ENCODE data around the gene ZBTB34. TPM values are rescaled to one million over a fixed set of nuclear protein-coding genes. Genes with fewer than 3 reads are reported as not detected.
A peak's percentile ranks its signal among the peaks of the same experiment; 100 is the strongest.

Gene ZBTB34
- total RNA-seq, 6 experiments from 2014 or later, result 3.1 to 4.0 (median 3.7) TPM

- DNase-seq, result no peak
- H3K27ac Mint-ChIP-seq, result no peak overlapping the region
- no peaks in the 10 kb centered on the region for H3K9me3 Mint-ChIP-seq
- TF ChIP-seq, protein P1, sequence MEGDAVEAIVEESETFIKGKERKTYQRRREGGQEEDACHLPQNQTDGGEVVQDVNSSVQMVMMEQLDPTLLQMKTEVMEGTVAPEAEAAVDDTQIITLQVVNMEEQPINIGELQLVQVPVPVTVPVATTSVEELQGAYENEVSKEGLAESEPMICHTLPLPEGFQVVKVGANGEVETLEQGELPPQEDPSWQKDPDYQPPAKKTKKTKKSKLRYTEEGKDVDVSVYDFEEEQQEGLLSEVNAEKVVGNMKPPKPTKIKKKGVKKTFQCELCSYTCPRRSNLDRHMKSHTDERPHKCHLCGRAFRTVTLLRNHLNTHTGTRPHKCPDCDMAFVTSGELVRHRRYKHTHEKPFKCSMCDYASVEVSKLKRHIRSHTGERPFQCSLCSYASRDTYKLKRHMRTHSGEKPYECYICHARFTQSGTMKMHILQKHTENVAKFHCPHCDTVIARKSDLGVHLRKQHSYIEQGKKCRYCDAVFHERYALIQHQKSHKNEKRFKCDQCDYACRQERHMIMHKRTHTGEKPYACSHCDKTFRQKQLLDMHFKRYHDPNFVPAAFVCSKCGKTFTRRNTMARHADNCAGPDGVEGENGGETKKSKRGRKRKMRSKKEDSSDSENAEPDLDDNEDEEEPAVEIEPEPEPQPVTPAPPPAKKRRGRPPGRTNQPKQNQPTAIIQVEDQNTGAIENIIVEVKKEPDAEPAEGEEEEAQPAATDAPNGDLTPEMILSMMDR (IDR thresholded peaks at IDR 0.05), result no peak
- H3K4me1 Mint-ChIP-seq (ENCODE audit: low read depth), result peaks cover 31% of the 10 kb centered on the region
- no peak overlapping the region for H3K4me3 Mint-ChIP-seq
- H3K27me3 Mint-ChIP-seq (ENCODE audit: insufficient read depth), result peaks cover 22% of the 10 kb centered on the region
- H3K36me3 Mint-ChIP-seq (ENCODE audit: low read depth), result no peaks in the 10 kb centered on the region
Measured at GRCh38 chr9:126859111-126859510, 1.3 kb upstream of the ZBTB34 start.

- Mint-ChIP-seq H3K27ac (peak overlapping the region; percentile 41), H3K9me3 (no peaks in the 10 kb centered on the region), H3K27me3 (ENCODE audit: insufficient read depth) (peaks cover 20% of the 10 kb centered on the region), H3K4me3 (peak overlapping the region; percentile 85), H3K4me1 (ENCODE audit: low read depth) (peaks cover 23% of the 10 kb centered on the region), H3K36me3 (ENCODE audit: low read depth) (no peaks in the 10 kb centered on the region; the same call in 1 of the 2 replicates)
- TF ChIP-seq, protein P1 (IDR thresholded peaks at IDR 0.05), result no peak
- DNase-seq, result no peak
Measured at GRCh38 chr9:126860757-126861466, 473 bp downstream of the ZBTB34 start.

GRCh38 chr9:126861707-126862103 is 1.3 kb downstream of the ZBTB34 start:
- no peaks in the 10 kb centered on the region for H3K9me3 Mint-ChIP-seq
- H3K4me1 Mint-ChIP-seq (ENCODE audit: low read depth), result peaks cover 23% of the 10 kb centered on the region
- TF ChIP-seq, protein P1 (IDR thresholded peaks at IDR 0.05), result no peak
- peaks cover 16% of the 10 kb centered on the region for H3K27me3 Mint-ChIP-seq (ENCODE audit: insufficient read depth)
- H3K27ac Mint-ChIP-seq, result peak overlapping the region; percentile 41
- H3K4me3 Mint-ChIP-seq, result peak overlapping the region; percentile 85
- no peak for DNase-seq
- peaks cover 8% of the 10 kb centered on the region; the same call in 1 of the 2 replicates for H3K36me3 Mint-ChIP-seq (ENCODE audit: low read depth)

DNA sequence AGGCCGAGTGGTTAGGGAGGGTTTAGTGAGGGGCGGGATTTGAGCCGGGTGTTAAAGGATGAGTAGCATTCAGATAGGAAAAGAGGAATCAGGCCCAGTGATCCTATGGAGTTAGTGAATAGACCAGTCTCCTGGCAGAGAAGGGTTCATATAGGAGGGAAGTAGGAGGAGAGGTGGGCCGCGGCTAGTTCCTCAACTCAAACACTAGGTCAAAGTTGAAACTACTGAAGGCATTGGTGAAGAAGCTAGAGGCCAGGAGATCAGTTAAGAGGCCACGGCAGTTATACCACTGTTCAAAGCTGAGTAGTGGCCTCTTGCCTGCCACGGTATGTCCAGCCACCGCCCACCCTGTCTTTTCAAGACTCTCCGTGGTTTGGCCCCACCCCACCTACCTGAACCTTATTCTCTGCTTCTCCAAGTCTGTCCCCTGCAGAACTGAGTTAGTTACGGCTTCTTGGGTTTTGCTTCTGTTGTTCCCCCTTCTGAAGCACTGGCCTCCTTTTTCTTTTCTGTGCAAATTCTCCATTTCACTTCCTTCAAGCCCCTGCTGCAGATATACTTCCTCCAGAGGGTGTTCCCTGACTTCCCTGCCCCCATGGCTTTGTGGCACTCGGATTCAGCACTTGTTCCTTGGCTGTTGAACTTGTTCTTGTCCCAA is 1.8 kb downstream of the ZBTB34 start:
- Mint-ChIP-seq H3K27ac (peak overlapping the region; percentile 41), H3K27me3 (ENCODE audit: insufficient read depth) (peaks cover 12% of the 10 kb centered on the region), H3K4me3 (peak overlapping the region; percentile 85), H3K4me1 (ENCODE audit: low read depth) (peaks cover 23% of the 10 kb centered on the region), H3K36me3 (ENCODE audit: low read depth) (peaks cover 12% of the 10 kb centered on the region; the same call in 1 of the 2 replicates), H3K9me3 (no peaks in the 10 kb centered on the region)
- TF ChIP-seq, protein P1 (IDR thresholded peaks at IDR 0.05), result no peak
- no peak for DNase-seq

DNA sequence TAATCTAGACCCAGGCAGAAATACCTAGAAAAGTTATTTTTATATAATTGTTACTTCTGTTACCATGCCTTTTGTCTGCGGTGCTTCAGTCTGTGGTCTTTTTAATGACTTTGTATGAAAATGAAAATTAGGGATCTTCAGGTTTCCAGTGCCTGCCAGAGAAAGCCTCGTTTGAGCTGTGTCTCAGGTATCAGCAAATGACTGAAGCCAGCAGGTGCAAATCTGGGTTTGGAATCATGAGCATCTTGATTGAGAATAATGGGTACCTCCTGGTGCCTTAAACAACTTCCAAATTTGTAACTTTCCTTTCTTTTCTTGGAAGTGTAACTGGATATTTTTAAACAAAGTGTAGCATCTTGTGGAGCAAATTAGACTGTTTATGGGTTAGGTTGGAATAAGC is 4.3 kb downstream of the ZBTB34 start:
- no peak for DNase-seq
- TF ChIP-seq, protein P1 (IDR thresholded peaks at IDR 0.05), result no peak
- H3K9me3 Mint-ChIP-seq, result no peaks in the 10 kb centered on the region
- no peak overlapping the region for H3K4me3 Mint-ChIP-seq
- peaks cover 20% of the 10 kb centered on the region for H3K36me3 Mint-ChIP-seq (ENCODE audit: low read depth)
- no peaks in the 10 kb centered on the region for H3K27me3 Mint-ChIP-seq (ENCODE audit: insufficient read depth)
- peaks cover 23% of the 10 kb centered on the region for H3K4me1 Mint-ChIP-seq (ENCODE audit: low read depth)
- no peak overlapping the region; the same call in 1 of the 2 replicates for H3K27ac Mint-ChIP-seq
